ENCODE data around the gene YEATS2. TPM values are rescaled to one million over a fixed set of nuclear protein-coding genes. Genes with fewer than 3 reads are reported as not detected.
A peak's percentile ranks its signal among the peaks of the same experiment; 100 is the strongest.

YEATS2 gene
- total RNA-seq, 1 experiment from 2014 or later, result 33.8 TPM

DNA sequence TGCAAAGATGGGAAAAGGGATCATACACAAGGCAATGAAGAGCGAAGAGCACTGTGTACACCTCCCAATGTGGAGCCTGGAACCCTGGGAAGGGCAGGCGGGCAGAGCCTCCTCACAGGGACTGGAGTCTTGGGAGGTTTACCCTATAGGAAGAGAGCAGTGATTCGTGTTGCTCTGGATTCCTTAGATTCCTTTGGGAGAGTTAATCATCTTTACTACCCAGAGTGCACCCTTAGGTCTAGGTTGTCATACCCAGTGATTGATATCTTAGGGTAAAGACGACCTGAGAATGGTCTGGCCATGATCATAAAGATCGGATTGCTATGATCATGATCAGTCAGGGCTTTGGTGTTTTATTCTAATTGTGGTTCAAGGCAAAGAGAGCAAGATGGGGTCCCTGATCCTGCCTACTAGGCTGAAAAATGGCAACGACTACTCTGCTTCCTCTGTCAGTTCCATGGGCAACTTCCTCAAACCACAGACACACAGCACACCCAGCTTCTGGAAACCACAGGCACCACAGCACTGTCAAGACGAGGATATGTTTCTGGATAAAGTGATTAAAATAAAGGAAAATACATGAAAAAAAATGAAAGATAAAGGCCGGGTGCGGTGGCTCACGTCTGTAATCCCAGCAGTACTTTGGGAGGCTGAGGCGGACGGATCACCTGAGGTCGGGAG, 148.2 kb downstream of the YEATS2 start:
- intact Hi-C loops (cut with micrococcal nuclease; ENCODE audit: unreplicated experiment), result no loop called here
- H3K4me3 ChIP-seq (ENCODE audit: low read depth in 2 of 2, low read length in 2 of 2), result no peak overlapping the region
- in situ Hi-C loops (cut with HindIII; ENCODE audit: low pct_unique_long_range_greater_than_20kb, low sequenced_read_pairs), result no loop called here
- POLR2A ChIA-PET, result no interaction called here
- DNase-seq (ENCODE audit: low read depth, low spot score) (no peak), ATAC-seq (0 out of 2 replicates have a peak, but pooled peaks have one; percentile 45)
- H3K27ac ChIP-seq (ENCODE audit: low read length), result no peak overlapping the region
- no TSS peak for BruUV-seq (replicated peaks)
- TF ChIP-seq POLR2AphosphoS5 (IDR thresholded peaks at IDR 0.05; ENCODE audit: low read depth, low read length), result no peak
- TF ChIP-seq, protein P1, sequence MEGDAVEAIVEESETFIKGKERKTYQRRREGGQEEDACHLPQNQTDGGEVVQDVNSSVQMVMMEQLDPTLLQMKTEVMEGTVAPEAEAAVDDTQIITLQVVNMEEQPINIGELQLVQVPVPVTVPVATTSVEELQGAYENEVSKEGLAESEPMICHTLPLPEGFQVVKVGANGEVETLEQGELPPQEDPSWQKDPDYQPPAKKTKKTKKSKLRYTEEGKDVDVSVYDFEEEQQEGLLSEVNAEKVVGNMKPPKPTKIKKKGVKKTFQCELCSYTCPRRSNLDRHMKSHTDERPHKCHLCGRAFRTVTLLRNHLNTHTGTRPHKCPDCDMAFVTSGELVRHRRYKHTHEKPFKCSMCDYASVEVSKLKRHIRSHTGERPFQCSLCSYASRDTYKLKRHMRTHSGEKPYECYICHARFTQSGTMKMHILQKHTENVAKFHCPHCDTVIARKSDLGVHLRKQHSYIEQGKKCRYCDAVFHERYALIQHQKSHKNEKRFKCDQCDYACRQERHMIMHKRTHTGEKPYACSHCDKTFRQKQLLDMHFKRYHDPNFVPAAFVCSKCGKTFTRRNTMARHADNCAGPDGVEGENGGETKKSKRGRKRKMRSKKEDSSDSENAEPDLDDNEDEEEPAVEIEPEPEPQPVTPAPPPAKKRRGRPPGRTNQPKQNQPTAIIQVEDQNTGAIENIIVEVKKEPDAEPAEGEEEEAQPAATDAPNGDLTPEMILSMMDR (IDR thresholded peaks at IDR 0.05), result no peak
- TF ChIP-seq TCF7L2 (IDR thresholded peaks at IDR 0.05; ENCODE audit: low read depth, low read length), result no peak
- TF ChIP-seq, protein P2, sequence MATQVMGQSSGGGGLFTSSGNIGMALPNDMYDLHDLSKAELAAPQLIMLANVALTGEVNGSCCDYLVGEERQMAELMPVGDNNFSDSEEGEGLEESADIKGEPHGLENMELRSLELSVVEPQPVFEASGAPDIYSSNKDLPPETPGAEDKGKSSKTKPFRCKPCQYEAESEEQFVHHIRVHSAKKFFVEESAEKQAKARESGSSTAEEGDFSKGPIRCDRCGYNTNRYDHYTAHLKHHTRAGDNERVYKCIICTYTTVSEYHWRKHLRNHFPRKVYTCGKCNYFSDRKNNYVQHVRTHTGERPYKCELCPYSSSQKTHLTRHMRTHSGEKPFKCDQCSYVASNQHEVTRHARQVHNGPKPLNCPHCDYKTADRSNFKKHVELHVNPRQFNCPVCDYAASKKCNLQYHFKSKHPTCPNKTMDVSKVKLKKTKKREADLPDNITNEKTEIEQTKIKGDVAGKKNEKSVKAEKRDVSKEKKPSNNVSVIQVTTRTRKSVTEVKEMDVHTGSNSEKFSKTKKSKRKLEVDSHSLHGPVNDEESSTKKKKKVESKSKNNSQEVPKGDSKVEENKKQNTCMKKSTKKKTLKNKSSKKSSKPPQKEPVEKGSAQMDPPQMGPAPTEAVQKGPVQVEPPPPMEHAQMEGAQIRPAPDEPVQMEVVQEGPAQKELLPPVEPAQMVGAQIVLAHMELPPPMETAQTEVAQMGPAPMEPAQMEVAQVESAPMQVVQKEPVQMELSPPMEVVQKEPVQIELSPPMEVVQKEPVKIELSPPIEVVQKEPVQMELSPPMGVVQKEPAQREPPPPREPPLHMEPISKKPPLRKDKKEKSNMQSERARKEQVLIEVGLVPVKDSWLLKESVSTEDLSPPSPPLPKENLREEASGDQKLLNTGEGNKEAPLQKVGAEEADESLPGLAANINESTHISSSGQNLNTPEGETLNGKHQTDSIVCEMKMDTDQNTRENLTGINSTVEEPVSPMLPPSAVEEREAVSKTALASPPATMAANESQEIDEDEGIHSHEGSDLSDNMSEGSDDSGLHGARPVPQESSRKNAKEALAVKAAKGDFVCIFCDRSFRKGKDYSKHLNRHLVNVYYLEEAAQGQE (IDR thresholded peaks at IDR 0.05; ENCODE audit: insufficient read depth in 1 of 2, low read depth in 2 of 2, low read length in 1 of 2), result no peak
- no peak for TF ChIP-seq SIN3A (IDR thresholded peaks at IDR 0.05; ENCODE audit: borderline replicate concordance, insufficient read depth, low read depth, low read length)
- H3K36me3 ChIP-seq (ENCODE audit: control insufficient read depth, insufficient read depth, low read length), result peaks cover 16% of the 10 kb centered on the region
- H3K9me3 ChIP-seq (ENCODE audit: control insufficient read depth, insufficient read depth, low read depth, low read length), result no peaks in the 10 kb centered on the region
- CTCF ChIA-PET, result no interaction called here
- no peaks in the 10 kb centered on the region for H3K27me3 ChIP-seq (ENCODE audit: control insufficient read depth, insufficient read depth, low read length)
- no peaks in the 10 kb centered on the region for H3K4me1 ChIP-seq (ENCODE audit: control insufficient read depth, insufficient read depth, low read length)

- H3K9me3 ChIP-seq (ENCODE audit: control insufficient read depth, insufficient read depth, low read depth, low read length), result no peaks in the 10 kb centered on the region
- peaks cover 5% of the 10 kb centered on the region; the same call in 1 of the 2 replicates for H3K36me3 ChIP-seq (ENCODE audit: control insufficient read depth, insufficient read depth, low read length)
- BruUV-seq (replicated peaks), result no TSS peak
- intact Hi-C loops (cut with micrococcal nuclease; ENCODE audit: unreplicated experiment), result no loop called here
- no peak for ATAC-seq
- in situ Hi-C loops (cut with HindIII; ENCODE audit: low pct_unique_long_range_greater_than_20kb, low sequenced_read_pairs), result no loop called here
- TF ChIP-seq TCF7L2 (IDR thresholded peaks at IDR 0.05; ENCODE audit: low read depth, low read length) (no peak), SIN3A (IDR thresholded peaks at IDR 0.05; ENCODE audit: borderline replicate concordance, insufficient read depth, low read depth, low read length) (no peak), POLR2AphosphoS5 (IDR thresholded peaks at IDR 0.05; ENCODE audit: low read depth, low read length) (no peak)
- TF ChIP-seq, protein P1 (IDR thresholded peaks at IDR 0.05), result no peak
- TF ChIP-seq, protein P2 (IDR thresholded peaks at IDR 0.05; ENCODE audit: insufficient read depth in 1 of 2, low read depth in 2 of 2, low read length in 1 of 2), result no peak
- no peaks in the 10 kb centered on the region for H3K4me1 ChIP-seq (ENCODE audit: control insufficient read depth, insufficient read depth, low read length)
- H3K4me3 ChIP-seq (ENCODE audit: low read depth in 2 of 2, low read length in 2 of 2), result no peak overlapping the region
- H3K27ac ChIP-seq (ENCODE audit: low read length), result no peak overlapping the region
- CTCF ChIA-PET, result no interaction called here
- DNase-seq (ENCODE audit: low read depth, low spot score), result no peak
- POLR2A ChIA-PET, result no interaction called here
- no peaks in the 10 kb centered on the region for H3K27me3 ChIP-seq (ENCODE audit: control insufficient read depth, insufficient read depth, low read length)
Measured at GRCh38 chr3:183854318-183855035, 156.9 kb downstream of the YEATS2 start.

All from Panc1 (cell line).